Adipocyte (in vitro differentiated cells): Measurements from ENCODE around the gene TPM2.
"Not testable (repeated sequence)": the region's sequence is repeated elsewhere in the genome, so short reads cannot be mapped to it uniquely, and the experiment has no call there.

Experiments
- DNase-seq: peaks from one replicate; pipeline ENCODE4 v3.0.0-alpha.2; 2015; ENCODE audit warnings: low read depth
- H3K27me3 ChIP-seq: replicated peaks from 2 replicates; pipeline ENCODE4 v1.7.0; 2013; ENCODE audit warnings: mild to moderate bottlenecking, low read length, moderate library complexity; ENCODE audit not compliant: control insufficient read depth, insufficient read depth
- H3K36me3 ChIP-seq: 2 replicates; pipeline ENCODE4 v1.7.0; 2013; ENCODE audit warnings: low read length, mild to moderate bottlenecking, moderate library complexity; ENCODE audit not compliant: control insufficient read depth, insufficient read depth, severe bottlenecking
- H3K4me1 ChIP-seq: 2 replicates; pipeline ENCODE4 v1.7.0; 2013; ENCODE audit warnings: mild to moderate bottlenecking, low read length, moderate library complexity; ENCODE audit not compliant: control insufficient read depth, insufficient read depth
- H3K4me3 ChIP-seq: 2 replicates; pipeline ENCODE4 v1.7.0; 2013; ENCODE audit warnings: mild to moderate bottlenecking, low read length, moderate library complexity
- H3K9ac ChIP-seq: 2 replicates; pipeline ENCODE4 v1.7.0; 2013; ENCODE audit warnings: mild to moderate bottlenecking, low read length, moderate library complexity
- H3K9me3 ChIP-seq: 2 replicates; pipeline ENCODE4 v1.7.0; 2013; ENCODE audit warnings: mild to moderate bottlenecking, low read length, moderate library complexity; ENCODE audit not compliant: control insufficient read depth

Gene TPM2

DNA sequence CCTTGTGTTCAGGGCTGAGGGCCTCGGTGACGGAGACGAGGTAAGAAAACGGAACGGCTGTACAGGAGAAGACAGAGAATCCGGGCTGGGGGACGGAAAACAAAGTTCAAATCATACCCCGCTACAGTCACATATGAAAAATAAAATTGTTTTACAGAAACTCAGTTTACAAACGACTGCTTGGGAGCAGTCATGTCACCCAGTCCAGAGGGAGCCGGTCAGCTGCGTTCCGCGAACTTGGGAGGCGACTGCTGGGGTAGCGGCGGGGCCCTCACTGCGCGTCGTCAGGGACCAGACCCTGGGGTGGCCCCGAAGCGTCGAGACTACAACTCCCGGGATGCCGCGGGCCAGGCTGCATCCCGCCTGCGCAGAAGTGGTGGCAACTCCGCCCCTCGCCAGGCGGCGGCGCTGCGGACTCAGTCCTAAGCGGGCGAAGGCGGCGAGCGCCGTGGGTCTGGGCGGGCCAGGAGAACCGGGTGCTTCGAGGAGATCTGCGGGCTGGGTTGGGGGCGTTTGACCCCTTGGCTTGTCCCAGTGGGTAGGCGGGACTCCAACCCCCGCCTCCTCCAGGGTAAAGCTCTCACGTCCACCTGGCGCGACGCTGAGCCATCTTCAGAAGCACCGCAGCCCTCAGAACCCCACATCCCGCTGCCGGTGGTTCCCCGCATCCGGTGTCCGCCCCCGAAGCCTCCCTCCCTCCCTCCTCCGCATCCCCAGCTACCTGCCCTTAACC is 43.0 kb downstream of the TPM2 start:
- Histone ChIP-seq H3K36me3 (no peaks in the 10 kb centered on the region), H3K9me3 (no peaks in the 10 kb centered on the region), H3K4me3 (peak overlapping the region; percentile 86), H3K4me1 (peaks cover 80% of the 10 kb centered on the region), H3K9ac (peak overlapping the region; percentile 91), H3K27me3 (no peaks in the 10 kb centered on the region)
- peak; percentile 98 for DNase-seq

DNA sequence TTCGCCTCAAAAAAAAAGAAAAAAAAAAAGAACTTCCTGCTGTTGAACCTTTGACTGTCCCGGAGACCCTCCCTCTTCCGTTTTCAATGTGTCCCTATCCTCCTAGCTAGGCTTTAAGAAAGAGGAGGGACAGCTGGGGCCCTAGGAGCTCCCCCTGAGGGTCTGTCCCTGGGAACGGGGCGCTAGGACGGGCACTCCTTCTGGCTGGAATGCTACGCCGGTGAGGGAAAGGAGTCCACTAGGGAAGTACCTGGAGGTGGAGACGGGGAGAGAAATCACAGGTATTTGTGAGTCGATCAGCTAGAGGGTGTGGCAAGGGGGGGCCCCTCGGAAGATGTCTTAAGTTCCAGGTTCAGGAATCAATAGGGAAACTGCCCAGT is 43.6 kb downstream of the TPM2 start:
- peak overlapping the region; percentile 91 for H3K9ac ChIP-seq
- peaks cover 75% of the 10 kb centered on the region for H3K4me1 ChIP-seq
- no peaks in the 10 kb centered on the region for H3K27me3 ChIP-seq
- no peaks in the 10 kb centered on the region for H3K36me3 ChIP-seq
- peak; percentile 56 for DNase-seq
- H3K4me3 ChIP-seq: peak overlapping the region; percentile 86
- no peaks in the 10 kb centered on the region for H3K9me3 ChIP-seq

DNA sequence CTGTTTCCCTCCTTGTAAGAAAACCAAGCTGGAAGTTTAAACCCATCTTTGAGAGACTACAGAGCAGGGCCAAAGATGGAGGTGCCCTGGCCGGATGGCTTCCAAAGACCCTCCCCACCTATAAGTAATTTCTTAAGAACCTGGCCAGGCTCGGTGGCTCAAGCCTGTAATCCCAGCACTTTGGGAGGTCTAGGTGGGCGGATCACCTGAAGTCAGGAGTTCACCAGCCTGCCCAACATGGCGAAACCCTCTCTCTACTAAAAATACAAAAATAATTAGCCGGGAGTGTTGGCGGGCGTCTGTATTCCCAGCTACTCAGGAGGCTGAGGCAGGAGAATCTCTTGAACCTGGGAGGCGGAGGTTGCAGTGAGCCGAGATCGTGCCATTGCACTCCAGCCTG is 44.0 kb downstream of the TPM2 start:
- H3K4me3 ChIP-seq: peak overlapping the region; percentile 86
- H3K9me3 ChIP-seq: not testable (repeated sequence)

DNA sequence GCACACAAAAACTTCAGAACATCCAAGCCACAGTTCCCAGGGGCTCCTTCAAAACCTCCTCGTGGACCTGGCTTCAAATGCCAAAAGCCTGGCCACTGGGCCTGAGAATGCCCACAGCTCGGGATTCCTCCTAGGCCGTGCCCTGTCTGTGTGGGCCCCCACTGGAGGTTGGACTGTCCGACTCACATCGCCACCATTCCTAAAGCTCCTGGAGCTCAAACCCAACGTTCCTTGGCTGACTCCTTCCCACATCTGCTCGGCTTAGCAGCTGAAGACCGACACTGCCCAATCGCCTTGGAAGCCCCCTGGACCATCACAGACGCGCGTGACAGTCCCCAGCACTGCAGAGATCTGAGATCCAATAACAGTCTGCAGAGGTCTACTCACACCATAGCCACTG is 46.7 kb downstream of the TPM2 start:
- Histone ChIP-seq H3K4me3 (no peak overlapping the region), H3K36me3 (no peaks in the 10 kb centered on the region), H3K9me3 (no peaks in the 10 kb centered on the region), H3K9ac (no peak overlapping the region), H3K27me3 (no peaks in the 10 kb centered on the region), H3K4me1 (peaks cover 54% of the 10 kb centered on the region)
- DNase-seq: no peak

More for the DNA sequence above, 44.0 kb downstream of the TPM2 start:
- DNase-seq, H3K27me3 ChIP-seq, H3K36me3 ChIP-seq: not testable (repeated sequence)
- Histone ChIP-seq H3K4me1 (peaks cover 71% of the 10 kb centered on the region), H3K9ac (peak overlapping the region; percentile 91)

DNA sequence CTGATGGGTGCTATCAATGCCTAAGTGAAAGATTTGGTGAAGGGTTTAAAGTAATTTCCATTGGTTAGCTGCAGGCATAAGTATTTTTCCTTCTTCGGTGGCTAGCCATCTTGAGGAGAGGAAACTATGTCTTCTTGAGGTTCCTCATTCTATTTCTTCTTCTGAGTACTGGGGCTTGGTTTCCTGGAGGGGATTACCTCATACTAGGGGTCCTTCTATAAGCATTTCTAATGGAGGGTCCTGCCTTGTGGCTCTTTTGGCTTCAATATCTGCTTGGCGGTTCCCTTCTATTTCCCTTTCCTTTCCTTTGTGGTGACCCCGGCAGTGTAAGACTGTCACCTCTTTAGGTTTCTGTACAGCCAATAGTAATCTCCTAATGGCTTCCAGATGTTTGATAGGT is 48.2 kb downstream of the TPM2 start:
- not testable (repeated sequence) for H3K9me3 ChIP-seq, H3K9ac ChIP-seq, H3K4me3 ChIP-seq, DNase-seq, H3K27me3 ChIP-seq, H3K36me3 ChIP-seq
- H3K4me1 ChIP-seq: peaks cover 42% of the 10 kb centered on the region

DNA sequence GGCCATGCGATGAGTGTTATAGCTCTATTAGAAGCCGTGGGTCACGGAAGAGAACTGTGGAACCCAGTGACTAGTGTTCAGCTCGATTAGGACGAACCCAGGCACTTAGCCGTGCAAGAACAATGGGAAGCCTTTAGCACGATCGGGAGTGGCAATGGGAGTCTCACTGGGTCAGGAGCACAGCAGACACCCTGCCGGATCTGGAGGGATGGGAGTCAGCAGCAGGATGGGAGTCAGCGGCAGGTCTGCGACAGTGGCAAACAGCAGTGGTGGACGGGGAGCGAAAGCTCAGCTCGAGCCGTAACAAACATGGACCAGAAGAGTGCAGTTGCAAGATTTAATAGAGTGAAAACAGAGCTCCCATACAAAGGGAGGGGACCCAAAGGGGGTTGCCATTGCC is 49.3 kb downstream of the TPM2 start:
- not testable (repeated sequence) for H3K27me3 ChIP-seq, DNase-seq, H3K4me3 ChIP-seq, H3K36me3 ChIP-seq, H3K9ac ChIP-seq, H3K9me3 ChIP-seq
- peaks cover 40% of the 10 kb centered on the region for H3K4me1 ChIP-seq

DNA sequence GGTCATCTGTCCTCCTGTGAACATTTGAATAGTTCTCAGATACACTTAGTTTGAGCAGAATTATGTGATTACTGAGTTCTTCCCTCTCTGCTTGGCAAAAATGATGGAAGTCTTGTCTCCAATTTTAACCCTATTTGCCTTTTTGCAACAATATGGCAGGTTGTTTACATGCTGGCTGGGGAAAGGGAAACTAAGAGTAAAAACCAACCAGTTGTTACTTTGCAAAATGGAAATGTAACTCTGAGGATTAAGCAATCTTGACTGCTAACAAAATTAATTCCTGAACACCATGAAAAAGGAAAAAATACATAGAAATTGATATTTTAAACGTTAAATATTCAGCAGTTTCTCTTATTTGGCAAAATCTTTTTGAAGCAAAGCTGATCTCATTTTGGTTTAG is 50.1 kb downstream of the TPM2 start:
- H3K4me3 ChIP-seq: no peak overlapping the region
- H3K9me3 ChIP-seq: no peaks in the 10 kb centered on the region
- no peaks in the 10 kb centered on the region for H3K27me3 ChIP-seq
- no peak for DNase-seq
- H3K9ac ChIP-seq: no peak overlapping the region
- H3K4me1 ChIP-seq: peaks cover 33% of the 10 kb centered on the region
- H3K36me3 ChIP-seq: no peaks in the 10 kb centered on the region

DNA sequence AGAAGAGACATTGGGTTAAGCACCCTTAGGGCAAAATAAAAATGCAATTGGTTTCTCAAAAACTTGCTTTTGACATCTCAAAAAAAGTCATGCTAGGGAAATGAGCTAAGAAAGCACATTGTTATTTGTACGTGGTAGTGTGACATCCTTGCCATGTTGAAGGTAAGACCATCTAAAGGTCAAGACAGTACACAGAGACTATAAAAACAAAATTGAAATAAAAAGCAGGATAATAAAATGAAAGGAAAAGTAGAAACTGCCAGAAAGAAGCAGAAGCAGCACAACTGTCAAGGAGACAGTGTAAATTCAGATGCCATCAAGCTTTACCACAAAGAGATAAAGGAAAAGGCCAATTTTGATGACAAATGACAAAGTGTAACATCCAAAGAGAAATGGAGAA is 50.5 kb downstream of the TPM2 start:
- H3K4me3 ChIP-seq, H3K9me3 ChIP-seq, DNase-seq, H3K36me3 ChIP-seq, H3K9ac ChIP-seq, H3K27me3 ChIP-seq: not testable (repeated sequence)
- peaks cover 30% of the 10 kb centered on the region for H3K4me1 ChIP-seq

DNA sequence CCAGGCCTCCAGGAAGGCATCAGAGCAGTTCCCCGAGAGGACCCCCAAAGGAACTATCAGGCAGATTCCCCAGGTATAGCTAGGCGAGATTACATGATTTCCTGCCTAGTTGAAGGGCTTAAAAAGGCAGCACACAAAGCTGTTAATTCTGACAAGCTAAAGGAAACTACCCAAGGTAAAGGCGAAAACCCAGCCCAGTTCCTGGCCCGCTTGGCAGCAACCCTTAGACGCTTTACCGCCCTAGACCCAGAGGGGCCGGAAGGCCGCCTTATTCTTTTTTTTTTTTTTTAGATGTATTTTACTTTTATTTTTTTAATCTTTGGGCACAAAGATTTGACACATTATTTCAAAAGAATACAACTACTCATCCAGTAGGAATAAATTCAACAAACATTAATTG is 51.0 kb downstream of the TPM2 start:
- DNase-seq, H3K4me3 ChIP-seq, H3K9ac ChIP-seq, H3K27me3 ChIP-seq, H3K36me3 ChIP-seq, H3K9me3 ChIP-seq: not testable (repeated sequence)
- H3K4me1 ChIP-seq: peaks cover 25% of the 10 kb centered on the region

DNA sequence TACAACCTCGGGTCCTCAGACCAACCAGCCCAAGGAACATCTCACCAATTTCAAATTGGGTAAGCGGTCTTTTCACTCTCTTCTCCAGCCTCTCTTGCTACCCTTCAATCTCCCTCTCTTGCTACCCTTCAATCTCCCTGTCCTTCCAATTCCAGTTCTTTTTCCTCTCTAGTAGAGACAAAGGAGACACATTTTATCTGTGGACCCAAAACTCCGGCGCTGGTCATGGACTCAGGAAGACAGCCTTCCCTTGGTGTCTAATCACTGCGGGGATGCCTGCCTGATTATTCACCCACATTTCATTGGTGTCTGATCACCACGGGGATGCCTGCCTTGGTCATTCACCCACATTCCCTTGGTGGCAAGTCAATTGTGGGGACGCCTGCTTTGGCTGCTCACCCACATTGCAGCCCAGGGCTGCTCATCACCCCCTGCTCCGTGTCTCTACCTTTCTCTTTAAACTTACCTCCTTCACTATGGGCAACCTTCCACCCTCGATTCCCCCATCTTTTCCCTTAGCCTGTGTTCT is 52.2 kb downstream of the TPM2 start:
- H3K9ac ChIP-seq, DNase-seq, H3K36me3 ChIP-seq, H3K27me3 ChIP-seq, H3K9me3 ChIP-seq, H3K4me3 ChIP-seq: not testable (repeated sequence)
- peaks cover 17% of the 10 kb centered on the region for H3K4me1 ChIP-seq

DNA sequence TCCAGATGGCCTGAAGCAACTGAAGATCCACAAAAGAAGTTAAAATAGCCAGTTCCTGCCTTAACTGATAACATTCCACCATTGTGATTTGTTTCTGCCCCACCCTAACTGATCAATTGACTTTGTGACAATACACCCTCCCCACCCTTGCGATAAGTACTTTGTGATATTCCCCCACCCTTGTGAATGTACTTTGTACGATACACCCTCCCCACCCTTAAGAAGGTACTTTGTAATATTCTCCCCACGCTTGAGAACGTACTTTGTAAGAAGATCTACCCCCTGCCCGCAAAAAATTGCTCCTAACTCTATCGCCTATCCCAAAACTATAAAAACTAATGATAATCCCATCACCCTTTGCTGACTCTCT is 52.9 kb downstream of the TPM2 start:
- not testable (repeated sequence) for H3K4me3 ChIP-seq, DNase-seq

More for the DNA sequence above, 52.9 kb downstream of the TPM2 start:
- H3K9me3 ChIP-seq, H3K27me3 ChIP-seq, H3K9ac ChIP-seq, H3K36me3 ChIP-seq: not testable (repeated sequence)
- H3K4me1 ChIP-seq: peaks cover 16% of the 10 kb centered on the region
